Heart left ventricle (tissue), 16 donors: Measurements from ENCODE around the gene TIGD2. TPM values are rescaled to one million over a fixed set of nuclear protein-coding genes. Genes with fewer than 3 reads are reported as not detected.

Source experiments
- ATAC-seq, 4 donors: fragments of 200-7000 bp; cut with Tn5 transposase; one replicate each; pipeline ENCODE4 v1.9.1; 2020 to 2022; ENCODE audit warnings: moderate library complexity in 4 of 4, mild to moderate bottlenecking in 3 of 4, moderate number of reproducible peaks in 1 of 4
- DNase-seq, 5 donors: peaks; one replicate each; pipeline ENCODE4 v3.0.0-alpha.2; 2020
- H3K27ac ChIP-seq, 12 donors: fragments of 200-600 bp; sonication (generic) in 4 of 12; one replicate each; pipeline versions ENCODE4 v1.5.0 to v1.8.0; 2016 to 2022; ENCODE audit warnings: mild to moderate bottlenecking in 2 of 12
- H3K27me3 ChIP-seq, 9 donors: fragments of 200-600 bp; sonication (generic) in 2 of 9; one replicate each; pipeline versions ENCODE4 v1.5.1 to v1.8.0; 2016 to 2022; ENCODE audit warnings: mild to moderate bottlenecking in 3 of 9
- H3K36me3 ChIP-seq, 9 donors: fragments of 200-600 bp; sonication (generic) in 2 of 9; one replicate each; pipeline versions ENCODE4 v1.5.0 to v1.8.0; 2018 to 2022; ENCODE audit warnings: mild to moderate bottlenecking in 2 of 9
- H3K4me1 ChIP-seq, 12 donors: fragments of 200-600 bp; sonication (generic) in 4 of 12; one replicate each; pipeline versions ENCODE4 v1.5.0 to v1.8.0; 2016 to 2022; ENCODE audit warnings: mild to moderate bottlenecking in 3 of 12
- H3K4me3 ChIP-seq, 12 donors: fragments of 200-600 bp; sonication (generic) in 4 of 12; one replicate each; pipeline versions ENCODE4 v1.5.0 to v1.8.0; 2017 to 2022; ENCODE audit warnings: mild to moderate bottlenecking in 9 of 12, moderate library complexity in 4 of 12
- H3K9me3 ChIP-seq, 12 donors: fragments of 200-600 bp; sonication (generic) in 4 of 12; one replicate each; pipeline versions ENCODE4 v1.5.0 to v1.8.0; 2016 to 2022; ENCODE audit warnings: mild to moderate bottlenecking in 1 of 12
- CTCF ChIP-seq, 12 donors: fragments of 200-600 bp; sonication (generic) in 4 of 12; IDR thresholded peaks; one replicate each; pipeline versions ENCODE4 v1.5.0 to v1.8.0; 2018 to 2022; ENCODE audit warnings: antibody characterized with exemption in 12 of 12, mild to moderate bottlenecking in 5 of 12
- POLR2A ChIP-seq, 2 donors: fragments of 450-650 bp; IDR thresholded peaks; one replicate each; pipeline ENCODE4 v1.6.1; 2017; ENCODE audit warnings: antibody characterized with exemption in 2 of 2, mild to moderate bottlenecking in 2 of 2, moderate library complexity in 2 of 2
- WGBS, 4 donors: extraction: QIAGEN DNeasy Blood & Tissue Kit in 2 of 4; methylation state at CpG; one replicate each; pipeline versions ENCODE4 v1.1.5 to v1.1.7; 2013 to 2018; 5-methylcytosine and 5-hydroxymethylcytosine counted together
- intact Hi-C, 10 donors: fragments of 100-400 bp; cut with DNase I; formaldehyde crosslinking; loops; one replicate each; pipeline versions ENCODE4 v1.11.1 to v1.14.2; 2022
- long read RNA-seq, 3 donors: library from polyadenylated mRNA; unstranded; transcript quantifications; one replicate each; pipeline ENCODE4 v2.0.0, GENCODE V29; 2020 to 2021
- polyA plus RNA-seq, 2 donors: library from polyadenylated mRNA; stranded (reverse); fragments of 200-250 nt; gene quantifications; one replicate each; pipeline ENCODE4 v1.2.3, GENCODE V29; 2013
- total RNA-seq, 9 donors: library from RNA; depleted of rRNA in 2 of 9; stranded (reverse); fragments of >200 nt in 2 of 9; fragmentation: NEBNext Ultra II Directional in 3 of 9; extraction: Animal tissue kit (Norgen Biotek cat#: 25700) in 3 of 9; gene quantifications; one replicate each; pipeline versions ENCODE4 v1.1.0 to v1.2.4, GENCODE V29; 2016 to 2023
- donor health status: ischemic (EF 13 %, LVEDD 7.1; RV severe dilation, severe dysfunction).
- donor health status: healthy with polysubstance abuse.
- donor health status: DM: no; HTN: yes; CAD: no.
- donor health status: DM: no; HTN: no; CAD: no.
- donor health status: ischemic (EF 25% LVEDD 6.9; RV normal size, moderate dysfunction).
- donor health status: ischemic (EF 25% LVEDD 5.7; RV mildly dilated, moderate dysfunction).
- donor health status: healthy.
- donor health status: DM: yes; HTN: yes; CAD: no.
- donor health status: ischemic (EF 35%, LVEDD 5.7; RV mildly dilated, moderate dysfunction).
- donor health status: nonischemic (EF 11% LVEDD 7.7; RV severe dilation, severe dysfunction).
- donor health status: DM: yes; HTN: yes; CAD: no.
- donor health status: PGD.
- donor health status: ischemic (EF 29% LVEDD 5.4; RV normal size, mild dysfunction).
- donor health status: nonischemic (EF 23%, LVEDD 6.1; RV moderate dilation, normal function).

Gene TIGD2
- total RNA-seq (1 to 10 TPM; 1.6 to 3.9 (median 2.3) TPM), polyA plus RNA-seq (1 to 10 TPM; 1.1 to 1.7 TPM)
- long read RNA-seq, donor 1, partial matches to known transcripts: 0 of 4 reads
- long read RNA-seq, donor 1, other reads (novel, unspliced or antisense): 0 of 4 reads
- long read RNA-seq, donor 2, transcript TIGD2-202 (2 exons, 3,217 nt): major isoform, 8 of 9 reads
- long read RNA-seq, donor 2, partial matches to known transcripts: 0 of 9 reads
- long read RNA-seq, donor 2, other reads (novel, unspliced or antisense): 0 of 9 reads
- long read RNA-seq, donor 3, partial matches to known transcripts: 0 of 4 reads
- long read RNA-seq, donor 3, other reads (novel, unspliced or antisense): 0 of 4 reads

DNA sequence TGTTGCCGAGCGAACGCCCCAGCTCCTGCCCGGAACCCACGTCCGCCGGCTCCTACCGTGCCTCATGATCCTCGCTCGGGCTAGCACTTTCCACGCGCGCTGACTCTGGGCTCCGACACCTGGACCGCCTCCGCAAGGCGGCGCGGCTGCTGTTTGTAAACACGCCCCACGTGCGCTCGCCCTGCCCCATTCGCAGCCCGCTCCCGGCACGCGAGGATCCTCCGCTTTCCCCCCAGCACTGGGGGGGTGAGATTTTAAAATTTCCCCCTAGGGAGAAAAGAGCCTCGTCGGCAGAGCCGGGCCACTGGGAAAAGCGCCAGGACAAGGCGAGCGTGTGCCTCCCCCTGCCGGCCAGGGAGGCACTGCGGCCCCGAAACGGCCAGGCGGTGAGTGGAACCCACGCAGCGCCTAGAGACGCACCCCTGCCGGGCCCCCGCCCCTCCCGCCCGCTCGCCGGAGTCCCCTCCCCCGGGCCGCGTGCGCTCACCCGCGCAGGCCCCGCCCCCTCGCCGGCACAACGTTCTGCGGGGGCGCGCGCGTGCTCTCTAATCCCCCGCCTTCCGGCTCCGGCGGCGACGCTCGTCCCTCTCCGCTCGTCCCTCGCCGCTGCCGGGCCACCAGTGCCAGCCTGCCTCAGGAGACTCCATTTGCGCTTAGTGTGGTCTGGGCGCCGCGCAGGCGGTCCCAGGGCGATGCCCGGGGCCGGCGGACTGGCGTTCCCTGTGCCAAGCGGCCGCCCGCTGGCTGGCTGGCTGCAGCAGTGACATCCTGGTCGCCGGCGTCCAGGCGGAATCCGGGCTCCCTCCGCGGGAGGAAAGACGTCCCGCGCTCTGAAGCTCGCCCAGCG lies at the start of gene TIGD2:
TIGD2 (plus strand) TSS at position 548 of the 847 bp plus-strand sequence. CDS start 1,442 bp downstream, outside the sequence.
- DNase-seq: peak; percentile 88 to 93 (median 91)
- Histone ChIP-seq H3K36me3 (no peaks in the 10 kb centered on the region), H3K9me3 (peaks cover 0 to 16% (median 0%) of the 10 kb centered on the region in 12 donors), H3K4me1 (peaks cover 0 to 27% (median 11%) of the 10 kb centered on the region in 12 donors), H3K27ac (peak within 1 kb of the TSS in 11 of 12 donors; percentile 65 to 91 (median 85)), H3K4me3 (peak within 1 kb of the TSS; percentile 32 to 91 (median 78)), H3K27me3 (peaks cover 0 to 13% (median 0%) of the 10 kb centered on the region in 9 donors)
- intact Hi-C loops: loop anchor here in 4 of 10 donors (2.0 to 10.0 kb wide), 6 partner anchors 54 to 516 kb away; partner anchors contain the start of genes FAM13A (in 1 of the 4) and HERC3 (in 1 of the 4)
- WGBS, 4 donors: 0 to 3% (median 0%) methylated on average over 62 to 101 of the region's 101 CpGs
- TF ChIP-seq POLR2A (IDR thresholded peaks at IDR 0.05) (peak in 1 of 2 donors; percentile 71), CTCF (IDR thresholded peaks at IDR 0.05) (peak; percentile 68 to 98 (median 84))
- ATAC-seq: peak; percentile 94 to 99 (median 98)

DNA sequence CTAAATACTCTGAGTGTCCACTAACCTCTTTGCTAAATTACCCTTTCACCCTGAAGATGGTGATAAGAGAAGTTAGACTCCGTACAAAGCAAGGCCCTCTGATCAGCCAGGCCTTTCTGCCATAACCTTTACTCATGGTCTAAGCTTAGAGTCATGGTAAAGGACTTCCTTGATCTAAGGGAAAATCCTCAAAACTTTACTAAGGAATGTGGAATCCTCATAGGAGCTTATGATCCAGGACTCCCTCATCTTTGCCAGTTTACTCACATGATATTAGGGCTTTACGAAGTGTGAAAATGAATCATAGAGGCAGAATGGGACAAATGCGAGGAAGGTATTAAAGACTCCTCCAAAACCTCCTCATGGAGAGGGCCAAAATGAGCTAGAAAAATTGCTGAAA lies 46.5 kb upstream of the TIGD2 start:
- WGBS, 4 donors: 66 to 95% (median 91%) methylated on average over 3 of the region's 3 CpGs
- no peak for DNase-seq
- Histone ChIP-seq H3K4me1 (no peaks in the 10 kb centered on the region), H3K36me3 (no peaks in the 10 kb centered on the region), H3K4me3 (no peak overlapping the region), H3K27me3 (no peaks in the 10 kb centered on the region), H3K27ac (no peak overlapping the region), H3K9me3 (peaks cover 0 to 7% (median 0%) of the 10 kb centered on the region in 12 donors)
- no peak for ATAC-seq
- intact Hi-C loops: no loop called here
- TF ChIP-seq POLR2A (IDR thresholded peaks at IDR 0.05) (no peak), CTCF (IDR thresholded peaks at IDR 0.05) (no peak)

GRCh38 chr4:89067417-89067816 lies 43.9 kb upstream of the TIGD2 start:
- Histone ChIP-seq H3K9me3 (no peaks in the 10 kb centered on the region), H3K27me3 (no peaks in the 10 kb centered on the region), H3K36me3 (no peaks in the 10 kb centered on the region), H3K27ac (no peak overlapping the region), H3K4me3 (no peak overlapping the region), H3K4me1 (no peaks in the 10 kb centered on the region)
- no peak for DNase-seq
- intact Hi-C loops: no loop called here
- no peak for TF ChIP-seq CTCF (IDR thresholded peaks at IDR 0.05)
- ATAC-seq: no peak

- Histone ChIP-seq H3K27ac (no peak overlapping the region), H3K27me3 (no peaks in the 10 kb centered on the region), H3K4me3 (no peak overlapping the region), H3K9me3 (no peaks in the 10 kb centered on the region), H3K36me3 (no peaks in the 10 kb centered on the region), H3K4me1 (no peaks in the 10 kb centered on the region)
- DNase-seq: no peak
- 51 to 65% (median 63%) methylated on average over 2 of the region's 2 CpGs for WGBS, 4 donors
- intact Hi-C loops: no loop called here
- ATAC-seq: no peak
- TF ChIP-seq CTCF (IDR thresholded peaks at IDR 0.05) (no peak), POLR2A (IDR thresholded peaks at IDR 0.05) (no peak)
Measured at GRCh38 chr4:89069481-89069880, 41.9 kb upstream of the TIGD2 start.
